GM18858 (cell line): ENCODE results near the gene EMC9.
"Not testable (repeated sequence)": the region's sequence is repeated elsewhere in the genome, so short reads cannot be mapped to it uniquely, and the experiment has no call there.

Experiments
- ATAC-seq: cut with Tn5 transposase; IDR thresholded peaks from one replicate; pipeline ENCODE4 v1.9.1; 2021; ENCODE audit not compliant: unreplicated experiment

The EMC9 gene

GRCh38 chr14:24110523-24110922 lies 30.9 kb downstream of the EMC9 start:
- ATAC-seq: no peak

GRCh38 chr14:24110060-24110459 lies 31.3 kb downstream of the EMC9 start:
- no peak for ATAC-seq

- peak; percentile 21 for ATAC-seq
Measured at GRCh38 chr14:24108336-24108874, 33.0 kb downstream of the EMC9 start.

- no peak for ATAC-seq
Measured at GRCh38 chr14:24106672-24107271, 34.6 kb downstream of the EMC9 start.

- not testable (repeated sequence) for ATAC-seq
Measured at GRCh38 chr14:24105609-24106239, 35.7 kb downstream of the EMC9 start.

- ATAC-seq: no peak
Measured at GRCh38 chr14:24103451-24103850, 37.9 kb downstream of the EMC9 start.

GRCh38 chr14:24102357-24103048 lies 38.9 kb downstream of the EMC9 start:
- no peak for ATAC-seq

- ATAC-seq: no peak
Measured at GRCh38 chr14:24100982-24101494, 40.4 kb downstream of the EMC9 start.

- ATAC-seq: no peak
Measured at GRCh38 chr14:24100197-24100981, 41.0 kb downstream of the EMC9 start.

- no peak for ATAC-seq
Measured at GRCh38 chr14:24098927-24099813, 42.2 kb downstream of the EMC9 start.

- ATAC-seq: no peak
Measured at GRCh38 chr14:24098229-24098926, 43.0 kb downstream of the EMC9 start.

GRCh38 chr14:24096545-24097181 lies 44.7 kb downstream of the EMC9 start:
- ATAC-seq: no peak

- peak; percentile 76 for ATAC-seq
Measured at GRCh38 chr14:24095271-24096068, 45.9 kb downstream of the EMC9 start.

GRCh38 chr14:24094841-24095270 lies 46.5 kb downstream of the EMC9 start:
- ATAC-seq: no peak

- ATAC-seq: peak; percentile 27
Measured at GRCh38 chr14:24093901-24094840, 47.2 kb downstream of the EMC9 start, which contains the start of gene PCK2. PCK2 (plus strand) TSS chr14:24094311; CDS start chr14:24094406, 95 bp downstream.

GRCh38 chr14:24093207-24093900 lies 48.0 kb downstream of the EMC9 start:
- no peak for ATAC-seq
